ENCODE data around the gene UBE2S.

DNA sequence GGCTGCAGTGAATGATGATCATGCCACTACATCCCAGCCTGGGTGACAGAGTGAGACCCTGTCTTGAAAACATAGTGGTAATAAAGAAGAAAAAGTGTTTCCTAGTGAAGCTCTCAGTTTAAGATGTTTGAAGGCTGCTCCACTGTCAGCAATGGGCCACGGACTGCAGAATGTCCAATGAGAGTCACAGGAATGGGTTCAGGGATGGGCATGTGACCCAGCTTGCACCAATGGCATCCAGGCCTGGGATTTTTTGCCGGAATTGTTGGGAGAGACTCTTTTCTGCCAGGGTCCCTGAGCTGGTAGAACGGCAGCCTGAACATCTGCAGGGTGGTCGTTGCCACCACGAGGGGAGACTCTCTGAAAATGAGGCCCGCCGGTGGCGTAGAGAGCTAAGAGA, 29.3 kb upstream of the UBE2S start:
- TF ChIP-seq, protein P1, sequence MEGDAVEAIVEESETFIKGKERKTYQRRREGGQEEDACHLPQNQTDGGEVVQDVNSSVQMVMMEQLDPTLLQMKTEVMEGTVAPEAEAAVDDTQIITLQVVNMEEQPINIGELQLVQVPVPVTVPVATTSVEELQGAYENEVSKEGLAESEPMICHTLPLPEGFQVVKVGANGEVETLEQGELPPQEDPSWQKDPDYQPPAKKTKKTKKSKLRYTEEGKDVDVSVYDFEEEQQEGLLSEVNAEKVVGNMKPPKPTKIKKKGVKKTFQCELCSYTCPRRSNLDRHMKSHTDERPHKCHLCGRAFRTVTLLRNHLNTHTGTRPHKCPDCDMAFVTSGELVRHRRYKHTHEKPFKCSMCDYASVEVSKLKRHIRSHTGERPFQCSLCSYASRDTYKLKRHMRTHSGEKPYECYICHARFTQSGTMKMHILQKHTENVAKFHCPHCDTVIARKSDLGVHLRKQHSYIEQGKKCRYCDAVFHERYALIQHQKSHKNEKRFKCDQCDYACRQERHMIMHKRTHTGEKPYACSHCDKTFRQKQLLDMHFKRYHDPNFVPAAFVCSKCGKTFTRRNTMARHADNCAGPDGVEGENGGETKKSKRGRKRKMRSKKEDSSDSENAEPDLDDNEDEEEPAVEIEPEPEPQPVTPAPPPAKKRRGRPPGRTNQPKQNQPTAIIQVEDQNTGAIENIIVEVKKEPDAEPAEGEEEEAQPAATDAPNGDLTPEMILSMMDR (IDR thresholded peaks at IDR 0.05), result no peak
- no peak for TF ChIP-seq POLR2A (IDR thresholded peaks at IDR 0.05)
- TF ChIP-seq POLR2AphosphoS5 (IDR thresholded peaks at IDR 0.05; ENCODE audit: insufficient read depth in 1 of 2, low read depth in 1 of 2), result no peak
